ENCODE results near the gene SARM1. TPM values are rescaled to one million over a fixed set of nuclear protein-coding genes. Genes with fewer than 3 reads are reported as not detected.

Gene SARM1
- total RNA-seq, 2 donors from 2014 or later = 1.3 to 2.0 TPM

- Mint-ChIP-seq H3K27me3 (ENCODE audit: insufficient read depth) (peaks cover 92% of the 10 kb centered on the region), H3K4me1 (no peaks in the 10 kb centered on the region), H3K9me3 (no peaks in the 10 kb centered on the region), H3K36me3 (ENCODE audit: low read depth) (no peaks in the 10 kb centered on the region), H3K27ac (no peak overlapping the region), H3K4me3 (no peak overlapping the region)
- no peak overlapping the region for H3K27ac ChIP-seq (ENCODE audit: low read depth, low read length)
- 82 to 92% methylated on average over 10 of the region's 10 CpGs for WGBS, 2 experiments (ENCODE audit: insufficient coverage in 1 of 2, insufficient read length in 1 of 2)
- H3K4me1 ChIP-seq (ENCODE audit: control insufficient read depth, insufficient read depth, low read length) = no peaks in the 10 kb centered on the region
- H3K36me3 ChIP-seq (ENCODE audit: control insufficient read depth, insufficient read depth, low read length) = no peaks in the 10 kb centered on the region
- no peak overlapping the region for H3K9ac ChIP-seq (ENCODE audit: extremely low read depth, low read length, poor library complexity, severe bottlenecking)
- no peak overlapping the region for H3K4me3 ChIP-seq (ENCODE audit: low read length)
- no peak for TF ChIP-seq CTCF (conservative IDR thresholded peaks at IDR 0.05)
- no peaks in the 10 kb centered on the region for H3K9me3 ChIP-seq (ENCODE audit: control insufficient read depth, low read length)
- no peak for DNase-seq
- peaks cover 77% of the 10 kb centered on the region for H3K27me3 ChIP-seq (ENCODE audit: control insufficient read depth, insufficient read depth, low read length, poor library complexity, severe bottlenecking)
Measured at GRCh38 chr17:28379814-28380801, 8.6 kb downstream of the SARM1 start.

GRCh38 chr17:28381141-28381825 lies 9.8 kb downstream of the SARM1 start:
- peak overlapping the region; percentile 8 for H3K4me3 Mint-ChIP-seq
- peaks cover 98% of the 10 kb centered on the region for H3K27me3 Mint-ChIP-seq (ENCODE audit: insufficient read depth)
- no peak overlapping the region for H3K4me3 ChIP-seq (ENCODE audit: low read length)
- no peaks in the 10 kb centered on the region for H3K9me3 ChIP-seq (ENCODE audit: control insufficient read depth, low read length)
- H3K36me3 Mint-ChIP-seq (ENCODE audit: low read depth) = no peaks in the 10 kb centered on the region
- DNase-seq = peak; percentile 97
- H3K27ac Mint-ChIP-seq = no peak overlapping the region
- H3K9me3 Mint-ChIP-seq = no peaks in the 10 kb centered on the region
- peak; percentile 86 for TF ChIP-seq CTCF (conservative IDR thresholded peaks at IDR 0.05)
- H3K4me1 Mint-ChIP-seq = no peaks in the 10 kb centered on the region
- no peak overlapping the region for H3K9ac ChIP-seq (ENCODE audit: extremely low read depth, low read length, poor library complexity, severe bottlenecking)
- no peak overlapping the region for H3K27ac ChIP-seq (ENCODE audit: low read depth, low read length)
- H3K27me3 ChIP-seq (ENCODE audit: control insufficient read depth, insufficient read depth, low read length, poor library complexity, severe bottlenecking) = peaks cover 82% of the 10 kb centered on the region
- no peaks in the 10 kb centered on the region for H3K4me1 ChIP-seq (ENCODE audit: control insufficient read depth, insufficient read depth, low read length)
- no peaks in the 10 kb centered on the region for H3K36me3 ChIP-seq (ENCODE audit: control insufficient read depth, insufficient read depth, low read length)
- WGBS, 2 experiments (ENCODE audit: insufficient coverage in 1 of 2, insufficient read length in 1 of 2) = 24 to 31% methylated on average over 61 to 72 of the region's 72 CpGs

- H3K4me3 ChIP-seq (ENCODE audit: low read length) = peak overlapping the region; percentile 78
- DNase-seq = peak; percentile 87
- H3K9me3 Mint-ChIP-seq = no peaks in the 10 kb centered on the region
- H3K36me3 Mint-ChIP-seq (ENCODE audit: low read depth) = no peaks in the 10 kb centered on the region
- H3K27ac Mint-ChIP-seq = no peak overlapping the region
- no peaks in the 10 kb centered on the region for H3K4me1 Mint-ChIP-seq
- H3K27ac ChIP-seq (ENCODE audit: low read depth, low read length) = no peak overlapping the region
- no peak overlapping the region for H3K9ac ChIP-seq (ENCODE audit: extremely low read depth, low read length, poor library complexity, severe bottlenecking)
- H3K4me3 Mint-ChIP-seq = peak overlapping the region; percentile 62
- H3K27me3 ChIP-seq (ENCODE audit: control insufficient read depth, insufficient read depth, low read length, poor library complexity, severe bottlenecking) = peaks cover 76% of the 10 kb centered on the region
- 6 to 14% methylated on average over 27 to 56 of the region's 56 CpGs for WGBS, 2 experiments (ENCODE audit: insufficient coverage in 1 of 2, insufficient read length in 1 of 2)
- no peak for TF ChIP-seq CTCF (conservative IDR thresholded peaks at IDR 0.05)
- no peaks in the 10 kb centered on the region for H3K4me1 ChIP-seq (ENCODE audit: control insufficient read depth, insufficient read depth, low read length)
- no peaks in the 10 kb centered on the region for H3K36me3 ChIP-seq (ENCODE audit: control insufficient read depth, insufficient read depth, low read length)
- peaks cover 82% of the 10 kb centered on the region for H3K27me3 Mint-ChIP-seq (ENCODE audit: insufficient read depth)
- H3K9me3 ChIP-seq (ENCODE audit: control insufficient read depth, low read length) = no peaks in the 10 kb centered on the region
Measured at GRCh38 chr17:28384281-28385036, 13.0 kb downstream of the SARM1 start.
